HG03520 (cell line): Measurements from ENCODE around the gene SPINK1.
"Not testable (repeated sequence)": the region's sequence is repeated elsewhere in the genome, so short reads cannot be mapped to it uniquely, and the experiment has no call there.

Experiments used
- ATAC-seq: cut with Tn5 transposase; IDR thresholded peaks from one replicate; pipeline ENCODE4 v1.9.1; 2021; ENCODE audit warnings: mild to moderate bottlenecking, moderate library complexity; ENCODE audit not compliant: unreplicated experiment

SPINK1 gene

GRCh38 chr5:147831465-147831864, at the start of gene SPINK1:
TSS of gene SPINK1 (minus strand) at chr5:147831671. CDS start at chr5:147831577, 94 bp downstream.
- no peak for ATAC-seq

- no peak for ATAC-seq
Measured at GRCh38 chr5:147880487-147880886, 49.0 kb upstream of the SPINK1 start.

GRCh38 chr5:147879784-147880183, 48.3 kb upstream of the SPINK1 start:
- ATAC-seq = no peak

DNA sequence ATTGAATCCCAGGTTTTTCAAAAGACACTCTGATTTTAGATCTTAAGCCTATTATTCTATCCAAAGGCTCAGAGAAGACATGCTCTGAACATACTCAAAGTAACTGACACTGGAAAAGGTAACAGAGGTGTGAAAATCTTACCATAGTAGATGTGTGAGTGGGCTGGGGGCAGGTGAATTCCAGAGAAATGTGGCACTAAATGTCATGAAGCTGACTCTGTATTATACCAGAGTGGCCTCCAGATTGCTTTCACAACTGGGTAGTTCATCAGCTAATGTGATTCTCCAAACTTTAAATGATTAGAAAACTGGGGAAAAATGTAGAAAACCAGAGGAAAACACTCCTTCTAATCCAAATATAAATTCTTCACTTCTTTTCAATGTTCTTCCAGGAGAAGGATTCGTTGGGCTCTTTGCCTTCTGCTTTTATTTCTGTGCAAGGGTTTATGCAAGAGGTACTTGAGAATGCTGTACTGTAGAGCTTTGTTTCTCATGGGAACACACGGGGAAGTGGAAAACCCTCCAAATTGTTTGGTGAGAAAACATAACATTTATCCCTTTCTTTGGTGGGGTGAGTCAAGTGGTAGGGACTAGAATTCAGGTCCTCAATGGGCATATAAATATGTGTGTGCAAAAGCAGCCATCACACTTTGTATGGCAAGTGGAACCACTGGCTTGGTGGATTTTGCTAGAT, 46.7 kb upstream of the SPINK1 start, which contains the start of gene SCGB3A2:
Gene SCGB3A2 (plus strand): TSS at position 646 of the 694 bp plus-strand sequence. CDS start 93 bp downstream, outside the sequence.
- ATAC-seq = no peak

DNA sequence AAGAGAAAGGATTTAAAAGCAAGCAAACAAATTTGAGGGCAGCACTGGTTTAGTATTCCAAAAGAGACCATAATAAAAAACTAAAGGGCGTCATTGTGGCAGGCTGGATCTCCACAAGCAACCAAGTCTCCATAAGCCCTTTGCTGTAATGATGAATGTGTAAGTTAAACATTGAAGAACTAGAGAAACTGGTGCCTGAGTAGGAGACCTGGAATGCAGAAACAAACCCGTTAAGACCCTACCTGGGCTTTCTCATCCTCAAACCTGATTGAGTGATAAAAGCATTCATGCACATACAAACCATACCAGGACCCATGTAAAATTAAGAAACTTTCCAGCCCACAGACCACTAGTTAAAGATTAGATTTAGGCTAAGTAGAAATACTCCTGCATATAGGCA, 45.2 kb upstream of the SPINK1 start:
- ATAC-seq = no peak

- ATAC-seq = no peak
Measured at GRCh38 chr5:147876141-147876540, 44.7 kb upstream of the SPINK1 start.

DNA sequence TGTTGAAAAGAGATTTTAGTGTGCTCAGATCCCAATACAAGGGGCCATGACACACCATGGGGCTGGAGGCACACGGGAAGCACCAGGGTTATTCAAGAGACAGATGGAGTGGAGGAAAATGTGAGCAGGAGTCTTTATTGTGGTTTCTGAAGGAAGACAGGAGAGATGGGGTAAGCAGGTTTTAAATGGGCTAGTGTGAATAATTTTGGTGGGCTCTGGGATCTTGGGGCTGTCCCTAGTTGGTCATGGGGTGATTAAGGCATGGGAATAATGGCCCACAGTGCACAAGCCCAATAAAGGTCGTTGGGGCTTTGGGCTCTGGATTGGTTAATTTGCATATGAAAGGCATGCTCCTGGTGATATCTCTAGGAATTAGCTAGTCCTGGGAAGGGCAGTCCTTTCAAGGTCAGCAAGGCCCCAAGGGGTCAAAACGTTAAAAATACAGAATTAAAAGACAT, 43.5 kb upstream of the SPINK1 start:
- no peak for ATAC-seq

DNA sequence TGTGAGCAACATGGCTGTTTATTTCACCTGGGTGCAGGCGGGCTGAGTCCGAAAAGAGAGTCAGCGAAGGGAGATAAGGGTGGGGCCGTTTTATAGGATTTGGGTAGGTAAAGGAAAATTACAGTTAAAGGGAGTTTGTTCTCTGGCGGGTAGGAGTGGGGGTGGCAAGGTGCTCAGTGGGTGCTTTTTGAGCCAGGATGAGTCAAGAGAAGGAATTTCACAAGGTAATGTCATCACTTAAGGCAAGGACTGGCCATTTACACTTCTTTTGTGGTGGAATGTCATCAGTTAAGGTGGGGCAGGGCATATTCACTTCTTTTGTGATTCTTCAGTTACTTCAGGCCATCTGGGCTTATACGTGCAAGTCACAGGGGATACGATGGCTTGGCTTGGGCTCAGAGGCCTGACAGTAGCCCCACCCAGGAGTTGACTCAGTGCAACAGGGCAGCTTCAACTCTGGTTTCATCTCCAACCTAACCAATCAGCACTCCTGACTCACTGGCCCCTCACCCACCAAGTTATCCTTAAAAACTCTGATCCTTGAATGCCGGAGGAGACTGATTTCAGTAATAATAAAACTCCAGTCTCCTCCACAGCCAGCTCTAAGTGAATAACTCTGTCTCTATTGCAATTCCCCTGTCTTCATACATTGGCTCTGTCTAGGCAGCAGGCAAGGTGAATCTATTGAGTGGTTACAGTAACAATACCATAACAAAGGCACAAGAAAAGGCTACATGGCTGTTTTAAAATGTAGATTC, 42.8 kb upstream of the SPINK1 start:
- ATAC-seq = not testable (repeated sequence)

- ATAC-seq = not testable (repeated sequence)
Measured at GRCh38 chr5:147872744-147873435, 41.4 kb upstream of the SPINK1 start.

GRCh38 chr5:147871980-147872549, 40.6 kb upstream of the SPINK1 start:
- not testable (repeated sequence) for ATAC-seq

- ATAC-seq = not testable (repeated sequence)
Measured at GRCh38 chr5:147869892-147870291, 38.4 kb upstream of the SPINK1 start.

GRCh38 chr5:147869112-147869511, 37.6 kb upstream of the SPINK1 start:
- no peak for ATAC-seq

DNA sequence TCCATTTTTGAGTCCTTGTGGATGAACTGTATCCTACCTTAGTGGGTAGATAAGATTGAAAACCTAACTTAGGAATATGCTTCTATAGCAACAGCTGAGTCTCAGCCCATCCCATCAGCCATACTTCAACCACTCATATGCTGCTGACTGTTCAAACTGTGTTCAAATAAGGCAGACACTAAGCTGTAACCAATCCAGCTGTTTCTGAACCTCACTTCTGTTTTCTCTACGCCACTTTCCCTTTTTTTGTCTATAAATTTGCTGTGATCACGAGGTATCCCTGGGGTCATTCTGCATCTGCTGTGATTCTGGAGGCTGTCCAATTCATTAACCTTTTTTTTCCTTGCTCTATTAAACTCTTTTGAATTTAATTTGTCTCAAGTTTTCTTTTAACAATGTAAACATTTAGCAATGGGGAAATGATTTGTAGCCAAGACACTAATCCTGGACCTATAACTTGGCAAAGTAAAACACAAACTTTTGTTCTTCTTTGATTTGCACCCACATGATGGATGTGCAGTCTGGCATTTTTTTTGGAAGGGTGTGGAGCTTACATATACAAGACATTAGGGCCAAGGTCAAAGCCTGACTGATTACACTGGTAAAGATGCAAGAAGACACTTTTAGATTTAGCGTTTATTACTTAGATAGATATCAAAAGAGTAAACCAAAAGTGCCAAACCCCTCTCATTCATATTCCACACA, 32.1 kb upstream of the SPINK1 start:
- no peak for ATAC-seq

DNA sequence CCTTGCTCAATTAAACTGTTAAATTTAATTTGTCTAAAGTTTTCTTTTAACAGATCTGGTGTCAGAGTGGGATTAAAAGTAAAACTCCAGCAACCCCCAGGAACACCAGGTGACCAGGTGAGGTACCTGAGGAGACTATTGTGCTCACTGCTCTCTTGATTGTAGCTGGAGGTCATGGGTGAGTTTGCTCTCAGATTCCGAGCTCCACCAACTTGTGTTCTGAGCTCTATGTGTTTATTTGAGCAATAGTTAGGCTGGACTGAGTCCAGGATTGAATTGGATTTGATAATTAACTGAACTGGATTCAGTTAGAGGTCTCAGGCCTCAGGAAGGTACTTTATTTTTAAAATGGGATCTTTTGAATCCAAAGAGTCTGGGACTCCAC, 29.2 kb upstream of the SPINK1 start:
- ATAC-seq = no peak

DNA sequence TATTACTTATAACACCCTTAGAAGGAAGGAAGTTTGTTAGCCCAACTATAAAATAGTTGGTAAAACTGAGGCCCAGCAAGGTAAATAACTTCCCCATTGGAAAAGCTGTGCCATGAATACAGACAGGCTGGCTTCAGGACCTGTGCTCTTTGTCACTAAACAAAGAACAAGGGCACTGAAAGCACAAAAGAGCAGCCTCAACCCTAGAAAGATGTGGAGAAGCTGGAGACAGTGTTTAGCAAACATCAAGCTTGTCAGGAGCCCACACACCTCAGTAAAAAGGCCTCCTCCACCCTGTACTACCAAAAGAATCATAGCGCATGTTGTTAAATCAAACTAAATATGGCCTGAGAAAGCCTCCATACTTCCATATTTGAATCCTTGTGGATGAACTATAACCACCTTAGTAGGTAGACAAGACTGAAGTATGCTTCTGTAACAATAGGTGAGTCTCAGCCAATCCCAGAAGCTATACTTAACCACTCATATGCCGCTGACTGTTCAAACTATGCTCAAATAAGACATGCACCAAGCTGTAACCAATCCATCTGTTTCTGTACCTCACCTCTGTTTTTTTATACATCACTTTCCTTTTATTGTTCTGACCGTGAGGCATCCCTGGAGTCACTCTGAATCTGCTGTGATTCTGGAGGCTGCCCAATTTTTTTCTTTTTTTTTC, 28.6 kb upstream of the SPINK1 start:
- ATAC-seq = no peak

DNA sequence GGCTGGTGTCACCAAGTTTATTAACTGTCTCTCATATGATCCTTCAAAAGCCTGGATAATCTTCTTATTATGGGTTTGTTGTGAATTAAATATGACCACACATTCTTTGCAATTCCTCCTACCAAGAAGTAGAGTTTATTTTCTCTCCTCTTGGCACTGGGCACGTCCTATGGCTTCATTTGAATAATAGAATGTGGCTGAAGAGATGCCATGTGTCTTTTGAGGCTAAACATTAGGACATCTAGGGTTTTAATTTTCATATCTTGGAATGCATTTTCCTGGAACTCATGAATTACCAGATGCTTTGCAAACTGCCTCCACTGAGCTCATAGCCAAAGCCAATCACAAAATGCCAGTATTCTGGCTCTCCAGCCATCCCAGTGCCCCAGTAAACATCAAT, 27.1 kb upstream of the SPINK1 start:
- no peak for ATAC-seq

DNA sequence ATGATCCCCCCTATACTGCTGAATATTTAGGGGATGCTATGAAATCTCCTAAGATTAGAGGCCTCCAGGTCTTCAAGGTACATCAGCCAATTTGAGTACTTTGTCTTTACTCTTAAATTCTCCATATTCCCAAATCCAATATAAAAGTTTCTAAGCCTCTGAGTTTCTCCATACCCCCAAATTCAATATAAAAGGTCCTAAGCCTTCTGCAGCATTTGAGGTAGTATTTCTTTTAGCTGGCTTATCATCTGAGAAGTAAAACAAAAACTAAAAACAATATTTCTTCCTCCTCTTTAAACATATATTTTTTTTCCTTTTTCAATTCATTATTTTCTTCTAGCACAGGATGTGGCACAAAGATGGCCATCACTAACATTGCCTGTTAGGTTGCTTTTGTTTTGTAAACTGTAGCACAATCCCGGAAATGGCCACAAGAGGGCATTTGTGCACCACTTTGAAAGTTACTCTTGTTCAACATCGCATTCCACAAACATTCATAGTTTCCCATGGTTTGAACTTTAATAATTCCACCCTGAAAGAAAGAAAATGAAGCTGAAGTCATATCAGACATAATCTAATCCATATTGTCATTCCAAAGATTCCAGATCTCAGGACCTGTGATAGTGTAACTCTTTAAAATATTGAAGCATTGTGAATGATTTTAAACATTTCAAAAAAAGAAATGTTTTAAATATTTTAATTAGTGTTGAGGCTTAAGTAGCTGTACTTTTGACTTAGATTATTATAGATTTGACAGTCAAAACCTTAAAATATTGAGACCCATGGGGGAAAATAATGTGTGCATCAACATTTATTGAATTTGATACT, 26.0 kb upstream of the SPINK1 start:
- peak; percentile 90 for ATAC-seq

DNA sequence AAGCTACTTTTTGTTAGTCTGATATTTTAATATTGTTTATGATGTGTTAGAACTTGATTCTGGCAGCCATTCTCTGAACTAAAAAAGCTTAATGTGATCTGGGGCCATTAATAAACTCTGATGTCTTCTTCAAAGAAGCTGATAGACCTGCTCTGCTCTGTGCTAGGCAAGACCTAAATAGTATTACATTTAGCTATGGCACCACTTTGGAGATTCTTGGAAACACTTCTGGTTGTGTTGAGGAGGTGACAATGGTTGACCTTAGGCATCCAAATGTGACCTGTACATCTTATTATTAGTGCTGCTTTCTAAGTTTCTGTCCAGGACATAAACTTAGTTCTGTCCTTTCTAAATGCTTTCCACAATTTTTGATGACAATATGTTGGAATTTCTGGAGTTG, 25.3 kb upstream of the SPINK1 start:
- no peak for ATAC-seq

DNA sequence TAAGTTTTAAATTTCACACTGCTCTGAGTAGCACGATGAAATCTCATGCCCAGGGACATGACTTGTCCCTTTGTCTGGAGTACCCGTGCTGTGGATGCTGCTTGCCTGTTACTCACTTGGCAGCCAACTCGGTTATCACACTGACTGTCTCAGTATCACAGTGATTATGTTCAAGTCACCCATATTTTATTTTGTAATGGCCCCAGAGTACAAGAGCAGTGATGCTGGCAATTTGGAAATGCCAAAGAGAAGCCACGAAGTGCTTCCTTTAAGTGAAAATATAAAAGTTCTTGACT, 24.3 kb upstream of the SPINK1 start:
- ATAC-seq = no peak
